Suprapubic skin (tissue), 3 donors: Measurements from ENCODE around the gene CA5B.

Experiments
- CTCF ChIP-seq, 2 donors: fragments of 200-600 bp in 1 of 2; fragments of 450-650 bp in 1 of 2; sonication (generic) in 1 of 2; IDR thresholded peaks; one replicate each; pipeline ENCODE4 v1.5.1; 2016 to 2019; ENCODE audit warnings: antibody characterized with exemption in 2 of 2, mild to moderate bottlenecking in 1 of 2, moderate library complexity in 1 of 2
- POLR2AphosphoS5 ChIP-seq, 3 donors: sonication (generic); formaldehyde crosslinking; IDR thresholded peaks; one replicate each; pipeline ENCODE4 v1.6.1; 2017; ENCODE audit warnings: antibody characterized with exemption in 3 of 3

GRCh38 chrX:15786915-15787314, 48.8 kb downstream of the CA5B start:
- TF ChIP-seq POLR2AphosphoS5 (IDR thresholded peaks at IDR 0.05) (no peak), CTCF (IDR thresholded peaks at IDR 0.05) (no peak)
